HG02870 (cell line): ENCODE measurements around the gene SLC26A11.

ENCODE experiments used
- ATAC-seq: cut with Tn5 transposase; IDR thresholded peaks from one replicate; pipeline ENCODE4 v1.9.1; 2021; ENCODE audit warnings: mild to moderate bottlenecking, moderate library complexity; ENCODE audit not compliant: unreplicated experiment

SLC26A11 gene

DNA sequence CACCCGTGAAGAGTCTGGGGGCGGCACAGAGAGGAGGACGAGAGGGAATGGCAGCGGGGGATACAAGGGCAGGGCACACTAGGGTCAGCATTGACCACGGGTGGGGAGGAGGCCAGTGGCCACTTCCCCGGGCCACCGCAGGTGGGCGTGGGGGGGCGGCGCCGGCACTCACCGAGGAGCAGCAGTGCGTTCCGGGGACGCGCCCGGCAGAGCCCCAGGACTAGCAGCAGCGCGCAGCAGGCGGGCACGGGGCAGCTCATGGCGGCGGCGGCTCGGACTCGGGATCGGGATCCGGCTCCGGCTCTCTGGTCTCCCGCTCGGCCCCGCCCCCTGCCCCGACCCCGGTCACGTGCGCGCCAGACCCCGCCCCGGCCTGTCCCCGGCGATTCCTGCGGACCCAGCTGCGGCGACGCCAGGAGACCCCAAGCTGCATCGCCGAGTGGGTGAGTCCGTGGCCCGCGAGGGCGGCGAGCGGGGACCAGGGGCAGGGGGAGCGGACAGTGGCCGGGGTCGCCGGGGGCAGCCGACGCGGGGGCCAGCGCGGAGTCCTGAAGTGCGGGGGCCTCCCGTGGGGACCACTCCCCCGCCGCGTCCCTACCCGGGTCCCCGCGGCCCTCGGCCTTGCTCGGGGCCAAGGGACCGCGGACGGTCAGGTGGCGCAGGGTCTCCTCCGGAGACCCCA, at the start of gene SLC26A11, which contains the start of gene SGSH:
SLC26A11 (plus strand) TSS at position 374 of the 682 bp plus-strand sequence. CDS start 1,134 bp downstream, outside the sequence.
SGSH (minus strand) TSS at position 280 of the 682 bp plus-strand sequence; CDS start at position 260, 20 bp downstream.
- ATAC-seq: peak; percentile 31

DNA sequence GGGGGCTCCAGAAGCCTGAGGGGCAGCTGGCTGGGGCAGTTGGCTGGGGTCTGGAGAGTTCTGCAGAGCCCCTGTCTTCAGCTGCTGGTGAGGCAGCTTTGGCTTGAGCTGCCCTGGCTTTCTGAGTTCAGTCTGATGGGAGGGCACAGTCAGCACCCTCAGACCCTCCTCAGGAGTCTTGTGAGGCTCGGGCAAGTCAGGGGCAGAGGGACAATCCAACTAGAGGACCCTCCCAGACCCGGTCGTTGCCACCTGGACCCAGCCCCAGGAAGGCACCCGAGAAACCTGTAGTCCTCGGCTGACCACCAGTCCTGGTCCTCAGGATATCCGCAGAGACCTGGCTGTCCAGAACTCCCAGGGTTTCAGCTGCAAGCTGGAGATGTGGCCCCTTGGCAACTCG, 48.5 kb upstream of the SLC26A11 start:
- no peak for ATAC-seq

DNA sequence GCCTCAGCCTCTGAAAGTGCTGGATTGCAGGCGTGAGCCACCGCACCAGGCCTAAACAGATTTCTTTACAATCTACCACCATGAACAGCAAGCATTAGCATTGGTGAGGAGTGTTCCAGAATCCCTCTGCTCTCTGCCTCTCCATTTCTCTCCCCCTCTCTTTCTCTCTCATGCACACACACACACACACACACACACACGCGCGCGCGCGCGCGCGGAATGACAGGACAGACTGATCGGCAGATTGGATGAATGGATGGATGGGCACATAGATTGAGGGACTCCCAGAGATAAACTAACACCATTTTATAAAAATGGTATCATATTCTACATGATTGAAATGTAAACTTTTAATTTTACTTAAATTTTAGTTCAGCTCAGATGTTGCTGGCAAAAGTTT, 47.1 kb upstream of the SLC26A11 start:
- ATAC-seq: no peak

DNA sequence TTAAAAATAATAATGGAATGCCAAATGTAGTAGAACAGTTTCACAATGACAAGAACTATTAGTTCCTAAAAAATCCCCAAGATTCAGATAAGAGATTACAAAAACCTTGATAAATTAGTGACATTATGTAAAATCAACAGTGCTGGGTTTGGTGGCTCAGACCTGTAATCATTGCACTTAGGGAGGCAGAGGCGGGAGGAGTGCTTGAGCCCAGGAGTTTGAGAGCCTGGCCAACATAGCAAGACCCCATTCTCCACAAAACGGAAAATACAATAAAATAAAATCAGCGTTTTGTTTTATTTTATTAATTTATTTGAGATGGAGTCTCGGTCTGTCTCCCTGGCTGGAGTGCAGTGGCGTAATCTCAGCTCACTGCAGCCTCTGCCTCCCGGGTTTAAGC, 46.3 kb upstream of the SLC26A11 start:
- no peak for ATAC-seq

DNA sequence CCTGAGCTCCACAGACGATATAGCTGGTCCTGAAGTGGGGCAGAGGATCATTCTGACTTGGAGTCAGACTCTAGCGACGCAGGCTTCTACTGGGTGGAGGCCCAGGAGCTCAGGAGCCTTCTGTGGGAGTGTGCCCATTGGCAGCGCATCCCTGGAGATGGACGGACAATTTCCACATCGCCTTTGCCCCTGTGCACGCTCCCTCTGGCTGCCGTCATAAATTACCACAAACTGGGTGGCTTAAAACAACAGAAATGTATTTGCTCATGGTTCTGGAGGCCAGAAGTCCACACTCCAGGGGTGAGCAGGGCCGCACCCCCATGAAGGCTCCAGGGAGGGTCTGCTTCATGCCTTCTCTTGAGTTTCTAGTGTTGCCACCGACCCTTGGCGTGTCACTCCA, 43.5 kb upstream of the SLC26A11 start:
- no peak for ATAC-seq

DNA sequence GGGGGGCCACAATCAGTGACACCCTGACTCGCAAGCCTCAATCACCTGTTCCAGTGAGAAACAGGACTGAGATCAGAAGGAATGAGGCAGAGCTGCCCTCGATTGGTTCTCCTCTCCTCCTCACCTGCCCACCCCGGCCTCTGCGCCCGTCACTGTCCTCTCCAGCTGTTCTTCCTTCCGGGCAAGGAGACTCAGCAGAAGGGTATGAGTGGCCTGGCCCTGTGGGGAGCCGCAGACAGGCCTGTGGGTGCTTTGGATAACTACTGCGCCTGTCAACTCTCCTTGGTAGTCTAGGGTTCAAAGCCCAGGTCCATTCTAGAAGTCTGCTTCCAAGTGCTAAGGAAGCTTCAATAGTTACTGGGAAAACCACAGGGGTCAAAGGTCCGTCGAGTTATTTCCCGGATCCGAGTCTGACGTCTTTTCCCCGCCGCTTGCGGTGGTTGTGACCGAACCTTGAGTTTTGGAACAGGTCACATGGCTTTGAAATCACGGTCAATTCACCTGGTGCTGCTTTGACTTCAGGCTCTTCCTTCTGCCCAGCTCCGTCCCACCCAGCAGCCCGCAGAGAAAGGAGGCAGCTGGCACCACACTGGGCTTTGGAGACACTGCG, 42.1 kb upstream of the SLC26A11 start:
- no peak for ATAC-seq

DNA sequence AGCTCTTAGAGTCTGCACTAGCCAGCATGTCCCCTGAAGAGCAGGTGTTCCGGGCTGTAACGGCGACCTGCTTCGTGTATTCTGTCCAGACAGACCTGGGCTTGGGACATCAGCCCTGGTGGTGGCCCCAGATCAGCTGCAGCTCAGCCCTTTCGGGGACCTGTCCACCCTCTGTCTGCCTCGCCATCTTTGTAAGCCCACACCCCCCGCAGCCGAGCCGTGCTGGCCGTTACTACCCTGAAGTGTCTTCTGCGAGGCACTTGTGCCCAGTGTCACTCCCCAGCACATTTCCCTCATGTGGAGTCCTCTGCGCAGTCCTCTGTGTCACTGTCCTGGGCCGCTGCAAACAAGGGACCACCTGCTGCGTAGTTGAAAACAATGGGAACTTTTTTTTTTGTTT, 40.0 kb upstream of the SLC26A11 start:
- no peak for ATAC-seq

DNA sequence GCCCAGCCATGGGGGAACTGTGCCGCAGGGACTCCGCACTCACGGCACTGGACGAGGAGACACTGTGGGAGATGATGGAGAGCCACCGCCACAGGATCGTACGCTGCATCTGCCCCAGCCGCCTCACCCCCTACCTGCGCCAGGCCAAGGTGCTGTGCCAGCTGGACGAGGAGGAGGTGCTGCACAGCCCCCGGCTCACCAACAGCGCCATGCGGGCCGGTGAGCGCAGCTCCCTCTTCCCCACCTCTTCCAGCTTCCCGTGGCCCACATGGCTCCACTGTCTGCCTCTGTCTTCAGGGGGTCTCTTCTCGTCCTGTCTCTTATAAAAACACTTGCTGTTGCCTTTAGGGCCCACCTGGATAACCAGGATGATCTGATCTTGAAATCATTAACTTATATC, 38.8 kb upstream of the SLC26A11 start:
- ATAC-seq: no peak

DNA sequence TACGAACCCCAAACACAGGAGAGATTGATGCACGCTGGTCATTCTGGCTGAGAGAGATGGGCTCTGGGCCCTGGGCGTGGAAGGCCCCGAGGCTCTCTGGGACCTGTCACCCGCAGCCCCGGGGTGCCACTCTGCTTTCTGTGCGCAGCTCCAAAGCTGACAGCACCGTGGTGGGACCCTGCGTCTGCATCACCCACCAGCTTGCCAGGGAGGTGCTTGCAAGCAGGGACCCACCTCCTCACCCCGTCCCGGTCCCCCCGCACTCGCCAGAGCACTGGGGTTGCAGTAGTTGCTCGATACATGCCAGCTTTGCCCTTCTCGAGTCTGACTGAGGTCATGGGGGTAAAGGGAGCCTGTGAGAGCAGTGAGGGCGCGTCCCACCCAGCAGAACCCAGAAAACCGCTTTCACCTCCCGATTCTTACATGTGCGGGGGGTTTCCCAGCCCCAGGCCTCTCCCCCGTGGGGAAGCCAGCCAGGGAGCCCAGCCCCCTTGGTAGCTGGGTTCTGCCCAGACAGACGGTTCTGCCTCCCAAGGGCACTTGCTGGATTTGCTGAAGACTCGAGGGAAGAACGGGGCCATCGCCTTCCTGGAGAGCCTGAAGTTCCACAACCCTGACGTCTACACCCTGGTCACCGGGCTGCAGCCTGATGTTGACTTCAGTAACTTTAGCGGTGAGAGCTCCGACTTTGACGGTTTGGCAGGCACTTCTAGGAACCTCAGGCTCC, 37.9 kb upstream of the SLC26A11 start:
- no peak for ATAC-seq

DNA sequence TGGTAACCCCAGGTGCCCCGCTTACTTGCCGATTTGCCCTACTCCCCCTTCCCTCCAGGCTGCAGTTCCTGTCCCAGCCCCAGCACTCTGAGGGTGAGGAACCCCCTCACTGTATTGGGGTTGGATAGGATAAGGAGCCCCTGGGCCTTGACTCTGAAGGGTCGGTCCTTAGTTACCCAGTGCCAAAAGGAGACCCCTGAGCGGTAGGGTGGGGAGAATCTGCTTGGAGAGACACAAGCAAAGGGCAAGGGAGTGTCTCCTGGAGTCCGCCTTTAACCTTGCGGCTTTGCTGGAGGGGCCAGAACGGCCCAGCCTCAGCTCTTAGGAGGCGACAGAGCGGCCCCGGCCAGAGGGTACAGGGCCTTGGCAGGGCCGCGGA, 37.4 kb upstream of the SLC26A11 start:
- no peak for ATAC-seq

DNA sequence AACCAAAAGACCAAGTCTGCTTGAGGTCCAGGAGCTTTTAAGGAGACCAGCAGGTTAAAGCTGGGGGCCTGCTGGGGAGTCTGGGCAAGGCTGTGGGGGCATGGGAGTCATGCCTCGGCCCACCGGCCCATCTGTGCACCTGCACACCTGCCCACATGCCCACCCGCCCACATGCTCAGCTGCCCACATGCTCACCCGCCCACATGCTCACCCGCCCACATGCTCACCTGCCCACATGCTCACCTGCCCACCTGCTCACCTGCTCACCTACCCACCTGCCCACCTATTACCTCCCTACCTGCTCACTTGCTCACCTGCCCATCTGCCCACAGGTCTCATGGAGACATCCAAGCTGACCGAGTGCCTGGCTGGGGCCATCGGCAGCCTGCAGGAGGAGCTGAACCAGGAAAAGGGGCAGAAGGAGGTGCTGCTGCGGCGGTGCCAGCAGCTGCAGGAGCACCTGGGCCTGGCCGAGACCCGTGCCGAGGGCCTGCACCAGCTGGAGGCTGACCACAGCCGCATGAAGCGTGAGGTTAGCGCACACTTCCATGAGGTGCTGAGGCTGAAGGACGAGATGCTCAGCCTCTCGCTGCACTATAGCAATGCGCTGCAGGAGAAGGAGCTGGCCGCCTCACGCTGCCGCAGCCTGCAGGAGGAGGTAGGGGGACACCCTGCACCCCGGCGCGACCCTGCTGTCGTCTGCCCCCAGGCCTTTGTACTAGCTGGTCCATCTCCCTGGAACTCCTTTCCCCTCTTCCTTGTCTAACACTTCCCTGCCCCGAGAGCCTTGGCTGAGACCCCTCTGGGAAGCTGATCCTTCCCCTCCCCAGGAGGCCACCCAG, 36.4 kb upstream of the SLC26A11 start:
- no peak for ATAC-seq

DNA sequence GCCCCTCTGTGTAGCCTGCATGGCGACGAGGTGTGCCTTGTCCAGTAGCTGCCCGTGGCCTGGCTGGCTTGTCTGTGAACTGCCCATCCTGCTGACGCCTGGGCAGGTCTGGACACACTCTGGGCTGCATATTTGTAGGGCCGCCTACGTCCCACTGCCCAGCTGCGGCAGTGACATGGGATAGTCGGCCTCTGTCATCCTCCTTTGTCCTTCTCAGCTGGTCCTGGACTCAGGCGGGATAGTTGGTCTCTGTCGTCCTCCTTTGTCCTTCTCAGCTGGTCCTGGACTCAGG, 35.9 kb upstream of the SLC26A11 start:
- no peak for ATAC-seq

DNA sequence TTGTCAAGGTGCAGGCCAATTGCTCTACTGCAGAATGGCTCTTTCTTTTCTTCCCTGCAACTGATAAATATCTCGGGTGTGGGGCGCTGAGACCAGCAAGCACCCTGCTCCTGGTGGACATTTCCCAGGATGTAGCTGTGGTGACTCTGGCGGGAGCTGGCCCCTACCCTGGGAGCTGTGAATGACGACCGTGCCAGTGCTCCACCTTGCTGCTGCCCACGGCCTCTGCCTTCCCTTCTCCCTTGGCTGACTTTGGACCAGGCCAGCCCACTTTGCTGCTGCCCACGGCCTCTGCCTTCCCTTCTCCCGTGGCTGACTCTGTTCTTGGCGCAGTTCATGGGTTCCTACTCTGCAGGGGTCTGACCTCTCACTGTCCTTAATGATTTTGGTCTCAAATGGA, 34.3 kb upstream of the SLC26A11 start:
- ATAC-seq: no peak

DNA sequence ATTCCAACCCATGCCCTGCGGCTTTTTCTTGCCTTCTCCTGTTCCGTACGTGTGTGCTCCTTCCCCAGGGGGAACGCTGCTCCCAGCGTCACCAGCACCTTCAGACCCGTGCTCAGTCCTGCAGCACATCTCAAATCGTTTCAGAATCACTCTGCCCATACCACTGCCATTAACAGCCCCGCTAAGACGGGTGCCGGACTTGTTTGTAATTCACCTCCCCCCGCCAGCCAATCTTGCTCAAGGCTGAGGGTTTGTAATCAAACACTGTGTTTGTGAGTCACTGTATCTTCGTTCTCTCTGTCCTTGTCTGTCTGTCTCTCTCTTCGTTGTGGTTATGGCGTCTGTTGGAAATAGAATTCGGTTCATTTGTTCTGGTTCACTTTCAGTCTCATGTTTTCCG, 33.1 kb upstream of the SLC26A11 start:
- ATAC-seq: no peak

DNA sequence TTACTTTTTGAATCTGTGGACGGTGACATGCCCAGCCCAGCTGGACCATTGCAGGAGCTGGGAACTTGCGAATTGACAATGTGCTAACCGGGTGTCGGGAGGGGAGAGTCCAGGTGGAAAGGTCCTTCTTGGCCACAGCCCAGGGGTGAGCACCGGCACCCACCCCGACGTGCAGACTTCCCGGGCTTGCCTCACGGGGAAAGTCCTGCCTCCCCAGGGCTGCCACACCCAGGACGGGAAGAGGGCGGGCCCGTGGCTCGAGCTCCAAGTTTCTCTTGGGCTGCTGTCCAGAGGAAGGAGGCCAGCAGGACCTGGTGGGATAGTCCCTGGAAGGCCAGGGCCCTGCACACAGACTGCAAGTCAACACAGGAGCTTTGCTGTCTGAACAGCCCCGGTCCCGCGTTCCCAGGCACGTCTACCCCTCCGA, 32.7 kb upstream of the SLC26A11 start:
- ATAC-seq: no peak

DNA sequence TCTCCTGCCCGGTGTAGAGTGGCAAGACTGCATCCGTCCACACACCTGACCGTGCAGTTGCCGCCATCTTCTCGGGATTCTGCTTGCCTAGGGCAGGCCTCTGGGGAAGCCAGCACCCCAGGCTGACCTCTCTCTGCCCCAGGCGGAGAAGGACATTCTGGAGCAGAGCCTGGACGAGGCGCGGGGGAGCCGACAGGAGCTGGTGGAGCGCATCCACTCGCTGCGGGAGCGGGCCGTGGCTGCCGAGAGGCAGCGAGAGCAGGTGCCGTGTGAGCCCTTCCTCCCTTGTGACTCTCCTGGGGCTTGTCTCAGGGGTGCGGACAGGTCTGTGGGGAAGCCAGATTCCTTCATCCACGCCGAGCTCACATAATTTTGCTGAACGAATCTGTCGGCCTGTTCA, 30.6 kb upstream of the SLC26A11 start:
- ATAC-seq: no peak

DNA sequence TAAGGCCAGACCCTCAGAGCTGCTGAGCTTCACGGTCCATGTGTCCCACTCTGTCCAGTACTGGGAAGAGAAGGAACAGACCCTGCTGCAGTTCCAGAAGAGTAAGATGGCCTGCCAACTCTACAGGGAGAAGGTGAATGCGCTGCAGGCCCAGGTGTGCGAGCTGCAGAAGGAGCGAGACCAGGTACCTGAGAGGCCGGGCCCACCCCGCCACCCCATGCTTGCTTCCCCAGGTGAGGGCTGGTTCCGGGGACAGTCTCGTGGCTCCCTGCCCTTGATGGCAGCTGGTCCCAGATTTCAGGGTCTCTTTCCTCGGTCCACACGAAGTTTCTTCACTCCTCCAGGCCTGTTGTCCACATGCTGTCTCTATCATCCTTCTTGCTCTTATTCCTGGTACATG, 29.5 kb upstream of the SLC26A11 start:
- no peak for ATAC-seq

DNA sequence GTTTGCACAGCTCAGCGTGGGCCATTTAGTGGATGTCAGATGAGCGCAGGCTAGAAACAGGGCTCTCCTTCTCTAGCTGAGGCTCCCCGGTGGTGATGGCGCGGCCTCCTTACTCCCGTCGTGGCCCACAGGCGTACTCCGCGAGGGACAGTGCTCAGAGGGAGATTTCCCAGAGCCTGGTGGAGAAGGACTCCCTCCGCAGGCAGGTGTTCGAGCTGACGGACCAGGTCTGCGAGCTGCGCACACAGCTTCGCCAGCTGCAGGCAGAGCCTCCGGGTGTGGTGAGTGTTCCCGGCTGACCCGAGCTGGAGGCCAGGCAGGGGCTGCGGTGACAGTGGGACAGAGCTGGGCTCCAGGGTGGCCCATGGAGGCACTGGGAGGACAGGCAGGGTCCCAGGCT, 29.0 kb upstream of the SLC26A11 start:
- ATAC-seq: no peak

DNA sequence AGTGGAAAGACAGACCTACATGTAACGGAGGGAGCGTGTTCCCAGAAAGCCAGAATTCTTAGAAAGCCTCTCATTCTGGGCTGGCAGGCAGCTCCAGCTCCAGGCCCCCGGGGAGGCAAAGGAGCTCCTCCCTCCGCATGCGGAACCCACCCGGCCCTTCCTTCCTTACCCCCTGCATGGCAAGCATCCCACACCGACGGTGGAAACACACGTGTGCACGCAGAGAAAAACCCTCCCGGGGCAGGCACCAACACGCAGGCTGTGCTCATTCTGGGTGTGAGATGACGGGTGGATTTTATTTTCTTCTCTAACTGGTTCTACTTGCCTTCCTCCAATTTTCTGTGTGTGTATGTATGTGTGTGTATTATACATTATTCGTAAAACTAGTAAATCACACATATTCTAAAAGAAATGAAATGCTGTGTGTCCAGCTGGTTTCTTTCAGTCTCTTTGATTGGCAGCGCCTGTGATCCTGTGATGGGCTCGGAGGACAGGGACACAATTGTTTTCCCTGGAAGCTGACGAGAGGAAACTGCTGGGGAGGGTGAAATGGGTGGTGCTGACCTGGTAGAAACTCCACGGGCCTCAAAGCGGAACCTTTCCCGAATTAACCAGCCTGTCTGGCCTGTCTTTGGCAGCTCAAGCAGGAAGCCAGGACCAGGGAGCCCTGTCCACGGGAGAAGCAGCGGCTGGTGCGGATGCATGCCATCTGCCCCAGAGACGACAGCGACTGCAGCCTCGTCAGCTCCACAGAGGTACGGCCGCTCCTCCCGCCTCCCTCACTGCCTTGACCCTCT, 28.2 kb upstream of the SLC26A11 start:
- ATAC-seq: no peak

DNA sequence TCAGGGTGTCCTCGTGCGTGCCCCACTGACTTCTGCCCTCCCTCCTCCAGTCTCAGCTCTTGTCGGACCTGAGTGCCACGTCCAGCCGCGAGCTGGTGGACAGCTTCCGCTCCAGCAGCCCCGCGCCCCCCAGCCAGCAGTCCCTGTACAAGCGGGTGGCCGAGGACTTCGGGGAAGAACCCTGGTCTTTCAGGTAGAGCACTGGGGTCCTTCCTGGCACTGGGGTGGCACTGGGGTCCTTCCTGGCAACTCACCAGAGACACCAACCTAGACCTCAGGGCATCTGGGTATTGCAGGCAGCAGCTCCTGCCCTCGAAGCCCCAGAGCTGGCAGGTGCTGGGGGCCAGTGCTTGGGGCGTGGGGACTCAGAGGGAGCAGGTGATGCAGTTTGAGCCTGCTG, 25.1 kb upstream of the SLC26A11 start:
- no peak for ATAC-seq
